CD4-positive, alpha-beta T cell treated with Interleukin-6 at 100 ng/mL for 8 hours (primary cell): ENCODE data around the gene SP6.
A peak's percentile ranks its signal among the peaks of the same experiment; 100 is the strongest.

Experiments
- DNase-seq: peaks from one replicate; pipeline ENCODE4 v3.0.0-alpha.2; 2020; ENCODE audit warnings: mixed read lengths, low spot score

SP6 gene

DNA sequence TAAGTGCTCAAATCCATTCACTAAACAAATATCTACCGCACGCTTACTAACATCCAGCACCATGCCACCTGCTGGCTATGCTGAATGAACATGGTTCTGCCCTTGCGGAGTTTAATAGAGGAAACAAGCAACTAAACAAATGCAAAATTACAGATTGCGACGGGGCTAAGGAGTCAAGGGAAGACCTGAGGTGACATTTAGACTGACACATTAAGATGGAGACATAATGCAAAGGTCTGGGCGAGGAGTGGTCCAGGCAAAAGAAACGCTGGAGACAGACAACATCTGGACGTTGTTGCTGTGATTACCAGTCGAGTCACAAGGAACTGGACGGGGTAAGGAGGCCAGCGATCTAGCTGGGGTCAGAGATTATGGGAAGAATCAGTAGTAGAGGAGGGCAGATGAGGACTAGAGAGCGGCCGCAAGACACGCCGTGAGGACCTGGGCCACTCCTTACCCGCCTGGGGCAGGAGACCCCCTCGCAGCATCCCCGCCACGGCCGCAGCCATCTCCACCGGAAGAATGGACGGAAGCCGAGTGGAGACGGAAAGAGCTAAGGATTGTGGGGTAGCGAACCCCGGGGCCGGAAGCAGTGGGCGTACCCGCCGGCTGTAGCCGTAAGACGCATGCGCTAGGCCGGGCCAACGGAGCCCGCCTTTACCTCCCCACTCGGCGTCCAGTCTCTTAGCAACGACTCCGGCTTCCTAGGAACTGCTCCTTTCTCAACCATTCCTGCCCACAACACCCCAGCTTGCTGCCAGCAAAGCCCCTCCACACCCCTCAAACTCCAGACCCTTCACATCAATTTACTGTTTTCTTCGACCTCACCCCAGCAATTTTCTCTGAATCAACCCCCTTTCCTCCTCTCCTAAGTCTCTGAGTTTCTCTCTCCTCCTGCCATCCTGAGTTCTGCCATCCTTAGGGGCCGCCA, 19.7 kb downstream of the SP6 start, which contains the start of the genes LRRC46 and MRPL10:
Gene LRRC46 (plus strand): TSS at position 668 of the 931 bp plus-strand sequence. CDS start 320 bp downstream, outside the sequence.
Gene MRPL10 (minus strand): TSS at position 539 of the 931 bp plus-strand sequence. CDS start 30 bp downstream, at position 509.
- DNase-seq: peak; percentile 90

DNA sequence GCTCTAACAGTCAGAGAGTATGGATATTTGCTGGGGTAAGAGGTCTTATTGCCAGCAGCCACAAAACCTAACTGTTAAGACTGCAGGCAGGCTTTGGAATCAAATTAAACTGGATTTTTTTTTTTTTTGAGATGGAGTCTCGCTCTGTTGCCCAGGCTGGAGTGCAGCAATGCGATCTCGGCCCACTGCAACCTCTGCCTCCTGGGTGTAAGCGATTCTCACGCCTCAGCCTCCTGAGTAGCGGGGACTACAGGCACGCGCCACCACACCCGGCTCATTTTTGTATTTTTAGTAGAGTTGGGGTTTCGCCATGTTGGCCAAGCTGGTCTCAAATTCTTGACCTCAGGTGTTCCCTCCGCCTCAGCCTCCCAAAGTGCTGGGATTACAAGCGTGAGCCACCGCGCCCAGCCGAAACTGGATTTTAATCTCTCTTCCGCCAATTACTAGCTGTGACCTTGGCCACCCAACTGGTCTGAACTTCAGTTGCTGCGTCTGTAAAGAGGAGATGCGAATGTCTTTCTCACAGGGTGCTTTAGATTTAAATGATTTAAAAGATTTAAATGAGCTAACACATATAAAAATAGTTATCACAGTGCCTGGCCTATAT, 20.5 kb downstream of the SP6 start:
- DNase-seq: no peak

DNA sequence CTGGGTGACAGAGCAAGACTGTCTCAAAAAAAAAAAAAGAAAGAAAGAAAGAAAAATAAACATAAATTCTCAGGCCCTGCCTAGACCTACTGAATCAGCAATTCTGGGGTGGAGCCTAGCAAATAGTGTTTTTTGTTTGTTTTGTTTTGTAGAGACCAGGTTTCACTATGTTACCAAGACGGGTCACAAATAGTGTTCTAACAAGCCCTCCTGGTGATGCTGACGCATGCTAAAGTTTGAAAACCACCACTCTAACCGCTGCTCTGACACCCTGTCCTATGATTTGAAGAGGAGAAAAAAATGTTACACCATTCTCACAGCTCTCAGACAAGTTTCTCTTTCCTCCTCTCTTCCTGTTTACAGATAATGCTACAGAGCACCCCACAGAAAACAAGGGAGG, 21.1 kb downstream of the SP6 start:
- DNase-seq: peak; percentile 61

DNA sequence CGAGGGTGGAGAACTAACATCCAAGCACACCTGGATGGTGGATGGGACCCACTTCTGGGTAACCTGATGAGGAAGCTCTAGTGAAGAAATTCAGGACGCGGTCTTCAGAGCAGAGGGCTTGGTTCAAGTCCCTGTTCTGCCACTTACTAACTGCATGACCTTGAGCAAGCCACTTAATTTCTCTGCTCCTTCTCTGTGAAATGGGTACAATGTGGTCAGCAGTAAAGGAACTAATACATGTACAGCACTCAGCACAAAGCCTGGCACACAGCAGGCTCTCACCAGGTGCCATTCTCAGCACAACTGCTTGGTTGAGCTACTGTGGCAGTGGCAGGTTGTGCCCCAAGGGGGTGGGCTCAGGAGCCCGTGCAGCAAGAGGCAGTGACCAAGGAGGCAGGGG, 27.4 kb downstream of the SP6 start:
- DNase-seq: no peak

DNA sequence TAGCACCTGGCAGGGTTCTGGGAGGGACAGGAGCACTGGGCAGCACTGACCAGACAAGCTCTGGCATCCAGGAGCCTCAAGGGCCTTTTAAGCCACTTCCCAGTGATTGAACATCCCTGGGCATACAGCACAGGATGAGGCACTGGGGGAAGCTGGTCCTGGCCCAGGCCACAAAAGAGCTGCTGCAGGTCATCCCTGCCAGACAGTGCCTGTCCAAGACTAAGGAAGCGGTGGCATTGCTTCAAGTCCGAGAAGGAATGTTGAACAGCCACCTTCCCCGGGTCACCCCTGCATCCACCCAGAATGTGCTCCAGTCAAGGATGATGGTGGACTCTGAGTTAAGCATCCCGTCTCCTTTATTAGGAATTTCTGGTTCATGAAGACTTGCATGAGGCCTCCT, 28.2 kb downstream of the SP6 start:
- DNase-seq: no peak

DNA sequence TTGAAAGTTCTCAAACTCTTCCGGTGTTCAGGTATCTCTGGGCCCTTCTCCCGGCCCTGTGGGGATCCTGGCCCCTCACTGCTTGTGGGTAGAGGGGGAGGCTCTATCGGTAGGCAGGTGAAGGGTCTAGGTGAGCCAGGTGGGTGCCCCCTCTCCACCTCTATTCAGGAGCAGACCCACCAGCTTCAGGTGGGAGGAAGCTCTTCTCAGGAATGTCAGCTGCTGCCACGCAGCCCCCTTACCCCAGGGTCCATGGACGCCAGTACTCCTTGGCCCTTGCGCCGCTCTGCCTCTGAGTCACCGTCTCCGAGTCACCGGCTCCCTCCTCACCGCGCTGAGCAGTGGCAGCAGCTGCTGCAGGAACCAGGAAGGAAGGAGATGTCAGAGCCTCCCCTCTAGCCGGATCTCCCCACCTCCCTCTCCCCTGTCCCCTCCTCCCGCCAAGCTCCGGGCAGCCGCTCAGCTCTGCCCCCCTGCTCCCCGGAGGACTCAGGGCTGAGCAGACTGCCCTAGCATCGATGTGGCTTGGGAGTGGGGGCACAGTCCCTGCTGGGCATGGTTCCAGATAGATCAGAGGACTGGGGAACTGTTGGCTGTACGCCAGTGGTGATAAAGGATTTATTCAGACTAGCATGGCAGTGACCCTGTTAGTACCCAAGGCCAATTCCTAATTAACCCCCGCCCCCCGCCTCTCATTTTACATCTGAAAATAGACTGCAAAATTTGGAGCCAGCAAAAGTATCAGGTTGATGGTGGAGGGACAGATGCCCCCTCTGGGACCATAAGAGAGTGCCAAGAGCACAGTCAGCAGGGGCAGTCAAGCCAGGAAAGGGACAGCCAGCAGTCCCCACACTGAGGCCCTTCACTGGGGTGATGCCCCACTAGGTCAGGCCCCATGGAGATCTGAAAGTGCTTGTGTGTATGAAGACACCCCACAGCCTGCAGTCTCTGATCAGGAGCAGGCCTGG, 29.3 kb downstream of the SP6 start, which contains the start of gene OSBPL7:
Gene OSBPL7 (minus strand): TSS at position 371 of the 968 bp plus-strand sequence. CDS start 1,516 bp downstream, outside the sequence.
- peak; percentile 87 for DNase-seq

DNA sequence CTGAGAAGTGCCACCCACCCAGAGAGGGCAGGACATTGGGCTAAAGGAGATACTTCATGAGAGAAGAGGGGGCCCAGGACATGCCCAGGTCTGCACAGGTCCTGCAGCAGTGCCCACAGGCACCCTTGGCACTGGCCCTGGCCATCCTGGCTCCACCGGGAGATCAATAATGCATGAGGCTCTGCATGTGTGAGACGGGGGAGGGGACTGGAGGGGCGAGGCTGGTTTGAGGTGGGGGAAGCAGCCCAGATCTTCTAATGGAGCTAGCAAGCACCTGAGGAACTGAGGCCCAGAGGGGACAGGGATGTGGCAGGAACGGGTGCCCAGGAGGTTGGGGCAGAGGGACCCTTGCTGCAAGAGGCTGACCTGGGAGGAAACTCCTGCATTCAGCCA, 29.9 kb downstream of the SP6 start:
- DNase-seq: no peak

DNA sequence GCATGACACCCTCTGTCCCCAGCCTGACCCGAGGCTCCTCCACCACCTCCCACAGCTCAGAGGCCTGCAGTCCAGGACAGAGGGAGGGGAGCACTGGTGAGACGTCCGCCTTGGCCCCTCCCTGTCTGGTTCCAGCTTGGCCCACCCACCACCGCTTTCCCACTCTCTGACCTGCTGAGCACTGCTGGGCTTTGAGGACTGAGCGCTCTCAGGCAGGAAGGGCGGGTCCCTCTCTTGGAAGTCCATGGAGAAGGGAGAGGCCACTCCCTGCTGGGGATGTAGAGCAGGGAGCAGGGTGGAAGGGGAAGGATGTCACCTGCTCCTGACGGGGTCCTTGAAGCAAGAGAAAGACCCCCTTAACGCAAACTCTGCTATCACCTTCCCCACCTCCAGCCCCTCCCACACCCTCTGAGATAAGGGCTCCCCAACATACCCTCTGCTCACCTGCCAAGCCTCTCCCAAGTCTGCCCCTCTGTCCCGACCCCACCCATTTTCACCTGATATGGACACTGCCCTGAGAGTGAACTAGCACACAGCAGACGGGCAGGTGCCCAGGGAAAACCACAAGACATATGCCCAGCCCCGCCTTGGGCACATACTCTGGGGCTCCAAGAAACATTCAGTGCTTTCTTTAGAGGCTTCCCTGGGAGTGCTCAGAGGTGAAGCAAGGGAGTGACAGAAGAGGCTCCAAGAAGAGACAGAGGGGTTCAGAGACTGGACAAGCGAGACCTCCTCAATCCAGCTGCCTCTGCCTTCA, 30.8 kb downstream of the SP6 start:
- no peak for DNase-seq

DNA sequence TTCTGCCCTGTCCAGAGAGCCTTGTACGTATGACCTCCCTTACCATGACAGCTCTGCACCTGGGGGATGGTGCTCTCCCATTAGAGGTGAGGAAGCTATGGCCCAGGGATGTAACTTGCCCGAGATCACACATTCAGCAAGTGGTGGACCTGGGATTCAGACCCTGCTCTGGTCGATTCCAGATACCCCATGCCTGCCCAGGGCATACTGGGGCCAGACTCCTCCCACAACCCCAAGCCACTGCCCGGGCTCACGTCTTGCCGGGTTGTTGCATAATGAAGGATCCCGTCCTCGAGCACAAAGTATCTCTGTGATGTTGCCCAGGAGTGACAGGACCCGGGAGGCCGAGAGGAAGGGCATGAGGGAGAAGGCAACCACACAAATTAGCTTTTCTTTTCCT, 31.5 kb downstream of the SP6 start:
- no peak for DNase-seq

DNA sequence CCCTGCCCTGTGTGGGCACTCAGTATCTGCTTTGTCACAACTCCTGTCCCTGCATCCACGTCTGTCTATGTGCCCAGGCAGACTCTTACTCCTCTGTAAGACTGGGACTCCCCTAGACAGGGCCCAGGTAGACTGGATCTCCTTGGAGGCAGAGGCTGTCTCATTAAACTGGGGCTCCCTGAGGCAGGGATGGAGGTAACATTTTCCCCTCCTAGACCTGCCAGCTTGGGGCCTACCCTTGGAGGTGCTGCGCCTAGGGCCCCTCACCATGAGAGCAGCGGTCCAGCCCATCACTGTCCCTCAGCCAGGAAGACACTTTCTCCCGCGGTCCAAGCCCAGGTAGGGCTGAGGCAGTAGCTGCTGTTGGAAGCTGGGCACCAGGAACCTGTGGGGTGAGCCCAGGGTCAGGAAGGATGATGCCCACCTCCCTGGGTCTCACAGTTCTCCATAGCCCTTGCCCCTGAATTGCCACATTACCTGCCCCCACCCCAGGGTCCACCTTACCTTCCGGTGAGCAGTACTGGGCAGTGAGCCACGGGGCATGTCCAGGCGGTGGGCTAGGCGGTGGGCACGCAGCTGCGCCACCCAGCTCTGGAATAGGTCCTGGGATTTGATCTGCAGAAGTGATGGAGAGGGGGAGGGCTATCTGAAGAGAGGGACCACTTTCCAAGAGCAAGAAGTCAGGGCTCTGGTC, 32.8 kb downstream of the SP6 start:
- no peak for DNase-seq

DNA sequence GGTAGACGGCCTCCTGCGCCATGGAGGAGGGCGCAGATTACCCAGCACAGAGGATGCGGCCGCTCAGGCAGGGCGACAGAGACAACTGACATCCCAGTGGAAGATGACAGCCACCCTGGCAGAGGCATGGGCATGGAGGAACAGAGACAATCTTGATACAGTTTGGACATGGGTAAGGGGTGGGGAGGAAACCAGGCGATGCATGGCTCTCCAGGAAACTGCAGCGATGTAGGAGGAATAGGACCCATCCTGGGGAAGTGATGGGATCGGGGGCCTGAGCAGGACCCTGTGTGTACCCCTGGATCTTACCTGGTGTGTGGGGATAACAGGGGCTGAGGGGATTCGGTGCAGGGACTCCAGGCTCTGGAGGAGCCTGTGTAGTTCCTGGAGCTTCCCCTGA, 34.0 kb downstream of the SP6 start:
- no peak for DNase-seq

DNA sequence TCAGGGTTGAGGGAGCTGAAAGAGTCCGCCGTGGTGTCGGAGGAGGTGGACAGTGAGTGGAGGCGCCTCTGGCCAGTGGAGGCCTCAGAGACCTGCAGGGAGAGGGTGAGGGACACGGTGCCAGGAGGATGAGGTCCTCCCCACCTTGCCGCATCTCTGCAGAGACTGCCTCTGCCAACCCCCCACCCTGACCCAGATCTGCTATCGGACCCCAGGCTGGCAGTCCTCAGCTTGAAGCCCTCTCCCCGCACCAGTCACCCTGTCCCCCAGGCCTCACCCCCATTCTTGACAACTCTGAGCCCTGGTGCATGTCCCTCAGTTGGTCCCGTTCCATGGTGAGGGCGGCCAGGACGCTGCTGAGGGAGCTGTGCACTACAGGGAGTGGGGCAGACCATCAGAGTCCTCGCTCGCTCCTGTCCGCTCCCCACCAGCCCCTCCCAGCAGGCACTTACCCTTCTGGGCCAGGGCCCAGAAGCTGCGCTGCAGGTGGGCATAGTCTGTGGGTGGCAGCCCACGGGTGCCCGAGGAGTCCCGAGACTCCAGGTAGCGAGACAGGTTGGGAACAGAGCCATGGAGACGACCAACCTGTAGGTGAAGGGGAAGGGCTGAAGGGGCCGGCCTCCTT, 34.7 kb downstream of the SP6 start:
- no peak for DNase-seq

DNA sequence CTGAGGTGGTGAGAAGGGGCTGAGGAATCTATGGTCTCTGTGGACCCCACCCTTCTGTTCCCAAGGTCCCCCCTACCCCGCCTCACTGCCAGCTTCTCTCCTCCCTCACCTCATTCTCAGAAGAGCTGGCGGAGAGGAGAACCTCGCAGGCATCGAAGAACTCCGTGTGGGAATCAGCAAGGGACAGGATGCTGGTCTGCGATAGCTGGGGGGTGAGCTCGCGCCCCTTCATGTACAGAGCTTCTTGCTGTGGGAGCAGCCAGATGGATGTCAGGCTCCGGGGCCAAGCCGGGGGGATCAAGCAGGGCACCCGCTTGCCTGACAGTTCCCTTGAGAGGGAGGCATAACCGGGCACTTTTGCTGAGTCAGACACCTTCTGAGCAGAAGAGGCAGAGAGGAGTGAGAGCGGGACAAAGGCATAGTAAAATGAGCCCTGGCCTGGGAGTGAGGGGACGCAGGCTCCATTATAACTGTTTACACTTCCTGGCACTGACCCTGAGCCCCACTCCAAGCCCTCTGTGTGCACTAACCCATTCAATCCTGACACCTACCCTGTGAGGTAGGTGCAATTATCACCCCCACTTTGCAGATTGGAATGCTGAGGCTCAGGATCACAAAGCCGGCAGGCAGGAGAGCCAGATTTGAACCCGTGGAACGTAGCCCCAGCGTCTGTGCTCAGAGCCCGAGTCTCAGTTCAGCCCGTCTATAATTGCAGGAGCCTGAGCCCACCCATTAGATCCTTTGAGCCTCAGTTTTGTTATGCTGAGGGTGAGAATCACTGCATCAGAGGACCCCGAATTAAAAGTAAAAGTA, 35.7 kb downstream of the SP6 start:
- DNase-seq: no peak

DNA sequence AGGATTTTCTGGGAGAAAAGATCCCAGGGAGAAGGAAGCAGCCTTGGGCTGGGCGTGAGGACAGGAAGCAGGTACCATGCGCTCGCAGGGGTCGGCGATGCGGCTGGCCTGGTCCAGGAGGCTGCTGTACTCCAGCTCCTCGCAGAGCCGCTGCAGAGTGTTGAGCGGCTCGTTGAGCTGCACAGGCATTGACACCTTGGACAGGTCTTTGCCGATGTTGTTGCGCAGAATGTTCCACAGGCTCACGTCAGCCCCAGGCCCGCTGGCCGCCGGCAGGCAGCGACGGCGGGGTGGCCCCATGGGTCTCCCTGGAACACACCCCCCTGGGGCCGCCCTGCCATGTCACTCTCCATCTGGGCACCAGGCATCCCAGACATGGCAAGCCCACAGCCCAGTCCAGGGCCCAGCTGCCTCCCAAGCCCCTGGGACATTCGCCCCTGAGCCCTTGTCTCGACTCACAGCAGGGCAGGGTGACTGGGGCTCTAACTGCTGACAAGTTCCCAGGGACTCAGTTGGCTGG, 37.4 kb downstream of the SP6 start:
- no peak for DNase-seq

DNA sequence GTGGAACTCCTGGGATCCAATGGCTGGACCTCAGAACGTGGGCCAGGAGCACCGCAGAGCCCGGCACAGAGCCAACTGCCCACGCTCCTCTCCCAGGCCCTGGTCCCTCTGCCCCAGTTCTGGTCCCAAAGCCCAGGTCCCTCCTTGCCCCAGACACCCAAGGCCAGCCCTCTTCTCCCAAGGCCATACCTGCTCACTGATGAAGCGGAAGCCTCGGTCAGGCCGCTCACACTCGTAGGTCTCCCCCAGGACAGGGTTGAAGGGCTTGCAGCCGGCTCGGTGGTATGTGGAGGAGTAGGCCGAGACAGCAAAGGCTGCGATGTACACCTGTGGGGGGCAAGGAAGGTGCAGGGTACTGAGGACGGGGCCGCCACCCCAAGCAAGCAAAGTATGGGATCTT, 37.9 kb downstream of the SP6 start:
- no peak for DNase-seq

DNA sequence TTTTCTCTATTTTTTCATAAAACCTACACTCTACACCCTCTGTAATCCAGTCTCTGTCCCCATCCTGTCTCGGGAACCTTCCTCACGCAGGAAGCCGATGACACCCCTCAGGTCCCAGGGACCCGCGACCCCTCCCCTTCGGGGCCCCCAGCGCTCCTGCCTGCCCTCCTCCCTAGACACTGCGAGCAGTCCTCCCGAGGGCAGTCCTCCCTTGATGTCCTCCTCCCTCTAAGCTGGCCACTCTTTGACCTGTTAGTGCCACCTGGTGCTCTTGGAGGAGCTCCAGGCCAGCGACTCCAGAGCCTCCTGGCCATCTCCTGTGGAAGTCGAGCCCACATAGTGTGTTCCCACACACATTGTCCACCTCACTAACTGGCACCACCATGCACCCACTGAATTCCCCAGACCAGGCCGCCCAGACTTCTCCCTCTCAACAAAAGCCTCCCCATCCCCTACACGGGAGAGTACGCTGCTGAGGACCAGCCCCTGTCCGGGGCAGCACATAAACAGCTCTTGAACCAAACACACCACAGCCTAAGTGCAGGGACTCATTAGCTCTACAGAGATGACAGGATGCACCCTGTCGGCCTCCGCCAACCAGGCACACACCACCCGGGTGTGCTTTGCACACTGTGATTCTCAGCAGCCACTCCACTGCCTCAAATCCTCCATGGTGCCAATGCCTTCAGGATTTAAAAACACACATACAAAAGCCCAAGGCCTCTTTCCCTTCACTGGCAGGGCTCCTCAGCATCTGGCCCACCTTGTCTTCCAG, 38.6 kb downstream of the SP6 start:
- DNase-seq: no peak

DNA sequence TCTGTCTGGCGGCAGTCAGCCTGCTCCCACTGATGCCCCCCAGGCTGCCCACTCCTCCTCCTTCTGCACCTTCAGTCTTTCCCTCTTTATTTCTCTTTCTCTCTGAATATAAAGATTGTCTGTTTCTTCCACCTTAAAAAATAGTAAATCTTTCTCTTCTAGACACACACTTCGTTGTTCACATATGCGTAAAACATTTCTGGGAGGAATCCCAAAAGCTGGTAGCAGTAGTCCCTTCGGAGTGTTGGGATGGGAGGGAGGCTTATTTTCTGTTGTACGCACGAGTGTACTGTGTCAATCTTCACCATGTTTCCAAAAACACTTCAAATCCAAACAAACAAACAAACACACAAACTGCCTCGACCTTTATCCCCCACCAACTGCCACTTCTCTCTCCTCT, 39.3 kb downstream of the SP6 start:
- DNase-seq: no peak
